RWPE1 (cell line): ENCODE data around the gene CMTR1.

Experiments
- CTCF ChIA-PET: fragments of 350-600 bp; sonication (Branson Sonifier 250); formaldehyde crosslinking; extraction: SDS; loops from one replicate; lab custom pipeline; 2021; lab: Yijun Ruan, JAX
- POLR2A ChIA-PET: fragments of 400-600 bp; formaldehyde crosslinking; extraction: SDS; loops from one replicate; lab custom pipeline; 2020; ENCODE audit warnings: antibody characterized with exemption; ENCODE audit not compliant: low non-redundant PET; lab: Yijun Ruan, JAX
- DNase-seq: peaks from one replicate; pipeline ENCODE4 v3.0.0; 2012; ENCODE audit warnings: low spot score
- H3K27ac ChIP-seq: fragments of 450-650 bp; 2 replicates; pipeline ENCODE4 v1.5.1; 2017
- TF ChIP-seq, protein P1 (sequence below): fragments of 450-650 bp; conservative IDR thresholded peaks from 2 replicates; pipeline ENCODE4 v1.5.1; 2017; ENCODE audit warnings: low read depth, mild to moderate bottlenecking

CMTR1 gene

DNA sequence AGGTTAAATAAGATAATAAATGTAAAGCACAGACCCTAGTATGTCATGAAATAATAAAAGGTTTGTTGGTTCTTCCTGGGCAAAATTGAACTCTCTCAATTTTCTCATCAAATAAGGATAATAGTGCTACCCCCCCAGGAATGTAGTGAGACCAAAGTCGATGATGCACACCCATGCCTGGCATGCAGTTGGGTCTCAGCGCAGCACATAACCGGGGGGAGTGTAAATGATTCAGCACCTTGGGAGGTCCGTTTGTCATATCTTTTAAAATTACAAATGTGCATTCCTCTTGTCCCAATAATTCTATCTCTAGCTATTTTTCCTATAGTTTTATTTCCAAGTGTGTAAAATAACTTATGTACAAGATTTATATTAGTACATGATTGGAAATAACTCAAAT lies 98.0 kb downstream of the CMTR1 start:
- POLR2A ChIA-PET, result no interaction called here
- DNase-seq, result no peak
- TF ChIP-seq, protein P1, sequence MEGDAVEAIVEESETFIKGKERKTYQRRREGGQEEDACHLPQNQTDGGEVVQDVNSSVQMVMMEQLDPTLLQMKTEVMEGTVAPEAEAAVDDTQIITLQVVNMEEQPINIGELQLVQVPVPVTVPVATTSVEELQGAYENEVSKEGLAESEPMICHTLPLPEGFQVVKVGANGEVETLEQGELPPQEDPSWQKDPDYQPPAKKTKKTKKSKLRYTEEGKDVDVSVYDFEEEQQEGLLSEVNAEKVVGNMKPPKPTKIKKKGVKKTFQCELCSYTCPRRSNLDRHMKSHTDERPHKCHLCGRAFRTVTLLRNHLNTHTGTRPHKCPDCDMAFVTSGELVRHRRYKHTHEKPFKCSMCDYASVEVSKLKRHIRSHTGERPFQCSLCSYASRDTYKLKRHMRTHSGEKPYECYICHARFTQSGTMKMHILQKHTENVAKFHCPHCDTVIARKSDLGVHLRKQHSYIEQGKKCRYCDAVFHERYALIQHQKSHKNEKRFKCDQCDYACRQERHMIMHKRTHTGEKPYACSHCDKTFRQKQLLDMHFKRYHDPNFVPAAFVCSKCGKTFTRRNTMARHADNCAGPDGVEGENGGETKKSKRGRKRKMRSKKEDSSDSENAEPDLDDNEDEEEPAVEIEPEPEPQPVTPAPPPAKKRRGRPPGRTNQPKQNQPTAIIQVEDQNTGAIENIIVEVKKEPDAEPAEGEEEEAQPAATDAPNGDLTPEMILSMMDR, result no peak
- CTCF ChIA-PET, result interaction anchor here (0.6 to 1.4 kb wide), 3 partner anchors 26 to 161 kb away, joined by 3 to 4 read pairs (median 3); no protein-coding TSS in a partner anchor
- H3K27ac ChIP-seq, result no peak overlapping the region
